OCI-LY1 (cell line): ENCODE results near the gene MGRN1.

Experiments used
- H2AFZ ChIP-seq: fragments of 200-600 bp; sonication (generic), shearing (Covaris generic); 2 replicates; pipeline ENCODE4 v1.6.0; 2014; ENCODE audit warnings: antibody characterized with exemption, mild to moderate bottlenecking, low read length
- H3F3A ChIP-seq: fragments of 200-600 bp; sonication (generic), shearing (Covaris generic); 2 replicates; pipeline ENCODE4 v1.6.0; 2014; ENCODE audit warnings: mild to moderate bottlenecking, antibody characterized with exemption, low read length, moderate library complexity; ENCODE audit not compliant: insufficient read depth
- H3K27ac ChIP-seq: fragments of 200-600 bp; sonication (generic); 2 replicates; pipeline ENCODE4 v1.5.1; 2014; ENCODE audit warnings: low read length, mixed run types, mild to moderate bottlenecking, low read depth; ENCODE audit not compliant: poor library complexity, severe bottlenecking
- H3K27me3 ChIP-seq: fragments of 200-600 bp; sonication (generic); 2 replicates; pipeline ENCODE4 v1.6.0; 2014; ENCODE audit warnings: antibody characterized with exemption, mild to moderate bottlenecking, low read length, moderate library complexity; ENCODE audit not compliant: insufficient read depth
- H3K36me3 ChIP-seq: fragments of 200-600 bp; sonication (generic); 2 replicates; pipeline ENCODE4 v1.6.1; 2014; ENCODE audit warnings: mild to moderate bottlenecking, antibody characterized with exemption, low read length, moderate library complexity, mixed read lengths; ENCODE audit not compliant: insufficient read depth
- H3K4me1 ChIP-seq: fragments of 200-600 bp; sonication (generic); 2 replicates; pipeline ENCODE4 v1.5.1; 2014; ENCODE audit warnings: mild to moderate bottlenecking, low read length, moderate library complexity; ENCODE audit not compliant: insufficient read depth, severe bottlenecking
- H3K4me2 ChIP-seq: fragments of 200-600 bp; sonication (generic), shearing (Covaris generic); 2 replicates; pipeline ENCODE4 v1.6.1; 2014; ENCODE audit warnings: low read length
- H3K4me3 ChIP-seq: fragments of 200-600 bp; sonication (generic); 2 replicates; pipeline ENCODE4 v1.5.1; 2014; ENCODE audit warnings: low read length, low read depth, mild to moderate bottlenecking, mixed read lengths; ENCODE audit not compliant: poor library complexity, severe bottlenecking
- H3K79me2 ChIP-seq: fragments of 200-600 bp; shearing (Covaris generic); 2 replicates; pipeline ENCODE4 v1.6.1; 2016; ENCODE audit warnings: mixed run types, low read length, mixed read lengths; ENCODE audit not compliant: insufficient read depth
- H3K9ac ChIP-seq: fragments of 200-600 bp; sonication (generic), shearing (Covaris generic); 2 replicates; pipeline ENCODE4 v1.6.1; 2014; ENCODE audit warnings: mild to moderate bottlenecking, low read length, mixed read lengths
- H3K9me2 ChIP-seq: fragments of 200-600 bp; sonication (generic), shearing (Covaris generic); 2 replicates; pipeline ENCODE4 v1.6.1; 2014; ENCODE audit warnings: low read depth, mild to moderate bottlenecking, low read length, mixed read lengths
- H3K9me3 ChIP-seq: fragments of 200-600 bp; shearing (Covaris generic); 2 replicates; pipeline ENCODE4 v1.6.1; 2014; ENCODE audit warnings: low read length, mixed read lengths
- H4K20me1 ChIP-seq: fragments of 200-600 bp; sonication (generic), shearing (Covaris generic); 2 replicates; pipeline ENCODE4 v1.6.0; 2016; ENCODE audit warnings: mild to moderate bottlenecking, low read length; ENCODE audit not compliant: insufficient read depth
- EZH2 ChIP-seq: fragments of 200-600 bp; sonication (generic), shearing (Covaris generic); IDR thresholded peaks from 2 replicates; pipeline ENCODE4 v1.8.0; 2017; ENCODE audit warnings: borderline replicate concordance, mixed run types, mild to moderate bottlenecking, antibody characterized with exemption, low read length, moderate library complexity, mixed read lengths
- TF ChIP-seq, protein P1 (sequence below): fragments of 200-600 bp; sonication (generic), shearing (Covaris generic); IDR thresholded peaks from 2 replicates; pipeline ENCODE4 v1.5.1; 2017; ENCODE audit warnings: mild to moderate bottlenecking, antibody characterized with exemption, low read length, moderate library complexity, mixed read lengths

MGRN1 gene

DNA sequence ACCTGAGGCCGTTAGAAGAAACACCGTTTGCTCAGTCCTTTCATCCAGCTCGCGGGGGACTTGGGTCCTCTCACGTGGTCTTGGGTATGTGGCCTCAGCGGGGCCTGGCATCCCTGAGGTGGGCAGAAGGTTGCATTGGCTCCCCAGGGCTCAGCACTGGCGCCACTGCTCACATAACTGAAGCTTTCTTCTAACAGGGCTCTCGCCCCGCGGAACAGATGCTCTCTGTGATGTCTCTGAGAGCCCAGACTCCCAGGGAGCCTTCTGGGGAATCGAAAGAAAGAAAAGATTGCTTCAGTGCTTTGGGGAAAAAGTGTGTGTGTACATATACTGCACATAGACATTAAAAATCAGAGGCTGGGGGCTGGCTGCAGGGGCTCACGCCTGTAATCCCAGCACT is 10.1 kb downstream of the MGRN1 start:
- peaks cover 24% of the 10 kb centered on the region for H3K79me2 ChIP-seq
- no peaks in the 10 kb centered on the region for H3K4me1 ChIP-seq
- peaks cover 10% of the 10 kb centered on the region for H3K36me3 ChIP-seq
- H3K4me3 ChIP-seq: no peak overlapping the region
- no peak overlapping the region for H3K9ac ChIP-seq
- no peaks in the 10 kb centered on the region for H3K9me2 ChIP-seq
- TF ChIP-seq, protein P1, sequence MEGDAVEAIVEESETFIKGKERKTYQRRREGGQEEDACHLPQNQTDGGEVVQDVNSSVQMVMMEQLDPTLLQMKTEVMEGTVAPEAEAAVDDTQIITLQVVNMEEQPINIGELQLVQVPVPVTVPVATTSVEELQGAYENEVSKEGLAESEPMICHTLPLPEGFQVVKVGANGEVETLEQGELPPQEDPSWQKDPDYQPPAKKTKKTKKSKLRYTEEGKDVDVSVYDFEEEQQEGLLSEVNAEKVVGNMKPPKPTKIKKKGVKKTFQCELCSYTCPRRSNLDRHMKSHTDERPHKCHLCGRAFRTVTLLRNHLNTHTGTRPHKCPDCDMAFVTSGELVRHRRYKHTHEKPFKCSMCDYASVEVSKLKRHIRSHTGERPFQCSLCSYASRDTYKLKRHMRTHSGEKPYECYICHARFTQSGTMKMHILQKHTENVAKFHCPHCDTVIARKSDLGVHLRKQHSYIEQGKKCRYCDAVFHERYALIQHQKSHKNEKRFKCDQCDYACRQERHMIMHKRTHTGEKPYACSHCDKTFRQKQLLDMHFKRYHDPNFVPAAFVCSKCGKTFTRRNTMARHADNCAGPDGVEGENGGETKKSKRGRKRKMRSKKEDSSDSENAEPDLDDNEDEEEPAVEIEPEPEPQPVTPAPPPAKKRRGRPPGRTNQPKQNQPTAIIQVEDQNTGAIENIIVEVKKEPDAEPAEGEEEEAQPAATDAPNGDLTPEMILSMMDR: no peak
- TF ChIP-seq EZH2: no peak
- no peaks in the 10 kb centered on the region for H4K20me1 ChIP-seq
- no peak overlapping the region for H2AFZ ChIP-seq
- H3K27ac ChIP-seq: no peak overlapping the region
- H3K27me3 ChIP-seq: no peaks in the 10 kb centered on the region
- H3F3A ChIP-seq: no peaks in the 10 kb centered on the region
- no peak overlapping the region for H3K4me2 ChIP-seq
- no peaks in the 10 kb centered on the region for H3K9me3 ChIP-seq

DNA sequence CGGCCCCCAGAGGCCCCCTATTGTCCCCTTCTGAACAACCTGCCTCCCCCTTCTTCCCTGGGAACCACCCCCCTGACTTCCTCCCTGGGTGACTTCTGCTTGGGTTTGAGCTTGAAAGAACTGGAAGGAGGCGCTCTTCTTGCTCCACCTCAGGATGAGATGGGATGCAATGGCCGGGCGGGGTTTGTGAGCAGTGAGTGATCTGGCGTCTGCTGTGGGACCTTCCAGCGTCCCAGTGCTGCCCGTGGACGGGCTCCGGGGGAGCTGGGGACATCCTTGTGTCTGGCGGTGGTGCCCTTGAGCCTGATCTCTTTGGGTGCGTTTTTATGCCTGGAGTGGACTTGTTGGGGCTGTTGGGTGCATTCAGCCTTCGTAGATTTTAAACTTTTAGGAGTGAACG is 11.6 kb downstream of the MGRN1 start:
- Histone ChIP-seq H3K27ac (no peak overlapping the region), H4K20me1 (no peaks in the 10 kb centered on the region), H2AFZ (no peak overlapping the region), H3K4me1 (peaks cover 12% of the 10 kb centered on the region), H3K9me3 (no peaks in the 10 kb centered on the region), H3K27me3 (no peaks in the 10 kb centered on the region), H3K79me2 (peaks cover 11% of the 10 kb centered on the region), H3K9me2 (no peaks in the 10 kb centered on the region), H3F3A (no peaks in the 10 kb centered on the region), H3K4me2 (no peak overlapping the region), H3K9ac (no peak overlapping the region), H3K36me3 (peaks cover 8% of the 10 kb centered on the region), H3K4me3 (no peak overlapping the region)
- no peak for TF ChIP-seq EZH2
- TF ChIP-seq, protein P1: no peak

GRCh38 chr16:4637501-4638166 is 13.0 kb downstream of the MGRN1 start:
- H3F3A ChIP-seq: no peaks in the 10 kb centered on the region
- H3K79me2 ChIP-seq: no peaks in the 10 kb centered on the region; the same call in 1 of the 2 replicates
- no peaks in the 10 kb centered on the region for H4K20me1 ChIP-seq

More at GRCh38 chr16:4637501-4638166, 13.0 kb downstream of the MGRN1 start:
- Histone ChIP-seq H3K4me2 (no peak overlapping the region), H3K9ac (no peak overlapping the region), H3K4me3 (no peak overlapping the region), H2AFZ (no peak overlapping the region), H3K27me3 (no peaks in the 10 kb centered on the region), H3K9me2 (no peaks in the 10 kb centered on the region), H3K4me1 (peaks cover 22% of the 10 kb centered on the region), H3K27ac (no peak overlapping the region), H3K9me3 (no peaks in the 10 kb centered on the region), H3K36me3 (peaks cover 4% of the 10 kb centered on the region)
- no peak for TF ChIP-seq EZH2
- TF ChIP-seq, protein P1: no peak
